22Rv1 (cell line): ENCODE data around the gene SYNE2.

Experiments used
- CTCF ChIP-seq: fragments of 450-650 bp; IDR thresholded peaks from 2 replicates; pipeline ENCODE4 v1.5.1; 2017; ENCODE audit warnings: mild to moderate bottlenecking
- ZFX ChIP-seq: fragments of 450-650 bp; IDR thresholded peaks from 2 replicates; pipeline ENCODE4 v1.6.1; 2017; ENCODE audit warnings: antibody characterized with exemption, borderline replicate concordance

GRCh38 chr14:63933110-63933509, 80.3 kb downstream of the SYNE2 start:
- TF ChIP-seq CTCF (no peak), ZFX (no peak)
